ACHN (cell line): ENCODE results near the gene TOGARAM2.

ENCODE experiments used
- DNase-seq: peaks from one replicate; pipeline ENCODE4 v3.0.0-alpha.2; 2015
- in situ Hi-C: cut with HindIII; loops from 2 replicates; pipeline ENCODE4 v1.10.0; 2017; ENCODE audit warnings: low sequenced_read_pairs, low pct_ligation_motif_present, low pct_unique_long_range_greater_than_20kb

TOGARAM2 gene

GRCh38 chr2:29041161-29041660 is 60.1 kb downstream of the TOGARAM2 start:
- no peak for DNase-seq
- in situ Hi-C loops = no loop called here

GRCh38 chr2:29042561-29043075 is 61.5 kb downstream of the TOGARAM2 start:
- in situ Hi-C loops = no loop called here
- DNase-seq = no peak

GRCh38 chr2:29044459-29044858 is 63.4 kb downstream of the TOGARAM2 start:
- no peak for DNase-seq
- in situ Hi-C loops = no loop called here

- in situ Hi-C loops = no loop called here
- no peak for DNase-seq
Observed at GRCh38 chr2:29046321-29046720, 65.2 kb downstream of the TOGARAM2 start.

- in situ Hi-C loops = no loop called here
- no peak for DNase-seq
Observed at GRCh38 chr2:29047083-29047845, 66.2 kb downstream of the TOGARAM2 start.

DNA sequence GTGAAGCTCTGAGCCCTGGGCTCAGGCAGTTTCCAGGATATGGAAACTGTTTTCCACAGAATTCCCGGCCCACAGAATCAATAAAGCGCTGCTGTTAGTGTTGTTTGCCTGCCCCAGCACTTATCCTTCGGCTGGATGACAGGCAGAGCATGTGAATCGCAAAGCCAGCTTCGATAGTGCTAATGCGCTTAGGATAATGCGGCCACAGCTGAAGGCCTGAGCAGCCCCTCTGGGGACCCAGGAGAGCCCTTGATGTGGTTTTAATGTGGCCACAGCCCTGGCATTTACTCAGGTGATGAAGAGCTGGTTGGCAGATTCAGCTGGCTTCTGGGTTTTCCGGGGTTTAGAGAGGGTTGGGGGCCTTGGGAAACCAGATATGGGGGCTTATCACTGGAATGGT is 69.5 kb downstream of the TOGARAM2 start:
- no peak for DNase-seq

DNA sequence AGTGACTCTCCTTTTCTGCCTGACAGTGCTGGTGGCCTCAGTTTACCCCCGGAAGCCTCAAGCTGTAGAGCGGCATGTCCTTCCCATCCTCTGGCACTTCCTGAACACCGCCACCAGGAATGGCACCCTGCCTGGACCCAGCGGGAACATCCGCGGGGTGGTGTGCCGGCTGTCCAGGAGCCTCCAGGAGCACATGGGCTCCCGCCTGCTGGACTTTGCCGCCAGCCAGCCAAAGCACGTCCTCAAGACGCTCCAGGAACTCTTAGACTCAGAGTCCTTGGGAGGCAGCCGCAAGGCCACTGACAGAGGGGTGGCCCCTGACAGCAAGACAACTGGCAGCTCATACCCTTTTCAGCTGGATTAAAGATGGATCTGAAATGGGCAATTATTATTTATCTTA is 70.6 kb downstream of the TOGARAM2 start:
- no peak for DNase-seq
- in situ Hi-C loops = no loop called here

More for the DNA sequence above, 69.5 kb downstream of the TOGARAM2 start:
- in situ Hi-C loops = no loop called here

DNA sequence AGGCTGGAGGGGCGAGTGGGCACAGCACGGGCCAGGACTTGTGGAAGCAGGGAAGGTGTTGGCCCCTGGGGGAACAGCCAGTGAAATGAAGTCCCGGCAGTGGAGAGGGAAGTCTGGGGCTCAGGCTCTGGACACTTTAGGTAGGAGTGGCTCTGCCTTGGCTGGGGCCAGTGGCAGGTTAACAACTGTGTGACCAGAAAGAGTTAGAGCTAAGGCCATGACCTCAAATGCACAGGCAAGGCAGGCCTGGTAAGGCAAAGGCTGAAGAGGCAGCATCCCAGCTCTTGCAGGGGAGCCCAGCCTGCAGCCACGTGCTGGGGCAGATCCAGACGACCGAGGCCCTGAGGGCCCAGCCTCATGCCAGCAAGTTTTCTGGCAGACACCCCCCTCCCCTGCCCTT is 71.7 kb downstream of the TOGARAM2 start:
- in situ Hi-C loops = no loop called here
- no peak for DNase-seq

DNA sequence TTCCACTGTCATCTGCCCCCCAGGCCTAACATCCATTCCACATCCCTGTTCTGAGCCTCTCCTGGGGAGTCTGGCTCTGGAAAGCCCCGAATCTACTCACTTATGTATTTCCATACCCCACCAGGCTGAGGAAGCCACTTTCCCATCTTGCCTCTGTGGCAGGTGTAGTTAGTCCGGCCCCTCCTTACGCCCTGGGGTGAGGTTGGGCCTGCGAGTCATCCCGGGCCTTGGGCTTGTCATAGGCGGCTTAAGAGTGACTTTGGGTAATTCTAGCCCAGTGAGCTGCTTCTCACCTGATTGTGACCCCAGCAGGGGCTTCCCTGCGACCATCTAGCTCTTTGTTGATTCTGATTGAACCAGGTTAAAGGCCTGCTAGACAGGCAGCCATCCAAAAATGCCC is 72.1 kb downstream of the TOGARAM2 start:
- no peak for DNase-seq
- in situ Hi-C loops = no loop called here

DNA sequence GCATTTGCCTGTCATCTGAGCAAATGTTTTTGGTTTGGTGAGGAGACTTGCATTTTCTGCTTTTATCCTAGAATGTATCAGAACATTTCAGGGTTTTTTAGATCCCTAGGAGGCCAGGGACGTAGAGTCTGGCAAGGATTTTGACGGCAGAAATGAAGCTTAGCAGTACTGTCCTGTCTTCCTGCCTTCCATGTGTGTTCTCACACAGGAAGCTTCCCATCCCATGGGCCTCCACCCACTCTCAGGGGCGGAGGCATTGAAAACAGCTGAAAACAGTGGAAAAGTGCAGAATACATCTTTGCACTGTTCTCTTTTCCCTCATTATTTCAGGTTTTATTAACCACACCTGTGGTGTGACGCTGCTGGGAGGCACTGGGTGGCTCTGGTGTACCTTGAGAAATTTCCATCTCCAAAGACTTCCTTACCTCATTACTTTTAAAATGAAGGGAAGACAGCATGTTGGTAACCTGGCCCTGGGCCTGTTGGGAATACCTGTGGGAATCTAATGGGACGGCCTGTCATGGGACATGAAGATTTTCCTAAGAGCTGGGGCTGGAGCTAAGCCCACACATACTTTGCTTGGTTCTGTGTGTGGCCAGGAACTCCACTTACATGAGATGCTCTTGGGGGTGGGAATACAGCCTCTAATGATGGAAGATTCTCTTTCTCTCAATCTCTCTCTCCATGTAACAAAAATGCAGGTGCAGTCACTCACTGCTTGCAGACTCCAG is 72.7 kb downstream of the TOGARAM2 start:
- in situ Hi-C loops = no loop called here
- DNase-seq = no peak

- DNase-seq = no peak
- in situ Hi-C loops = no loop called here
Observed at GRCh38 chr2:29054430-29054829, 73.3 kb downstream of the TOGARAM2 start.

DNA sequence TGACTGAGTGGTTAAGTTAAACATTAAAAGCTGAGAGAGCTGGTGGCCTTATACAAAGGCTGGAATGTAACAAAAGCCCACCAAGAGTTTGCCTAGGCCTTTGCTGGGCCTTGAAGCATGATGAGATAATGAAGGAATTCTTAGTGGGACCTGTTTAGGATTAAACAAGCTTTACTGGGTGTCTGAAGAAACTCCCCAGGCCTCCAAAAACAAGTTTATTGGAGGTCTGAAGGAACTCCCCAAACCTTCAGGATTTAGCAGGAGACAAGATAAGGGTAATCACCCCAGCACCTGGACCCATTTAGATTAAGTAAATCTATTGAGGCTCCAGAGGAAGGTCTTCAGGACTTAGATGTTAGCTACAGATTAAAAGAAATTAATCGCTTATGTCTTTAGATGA is 74.5 kb downstream of the TOGARAM2 start:
- in situ Hi-C loops = no loop called here
- DNase-seq = no peak

GRCh38 chr2:29056452-29056851 is 75.4 kb downstream of the TOGARAM2 start:
- DNase-seq = no peak
- in situ Hi-C loops = no loop called here

DNA sequence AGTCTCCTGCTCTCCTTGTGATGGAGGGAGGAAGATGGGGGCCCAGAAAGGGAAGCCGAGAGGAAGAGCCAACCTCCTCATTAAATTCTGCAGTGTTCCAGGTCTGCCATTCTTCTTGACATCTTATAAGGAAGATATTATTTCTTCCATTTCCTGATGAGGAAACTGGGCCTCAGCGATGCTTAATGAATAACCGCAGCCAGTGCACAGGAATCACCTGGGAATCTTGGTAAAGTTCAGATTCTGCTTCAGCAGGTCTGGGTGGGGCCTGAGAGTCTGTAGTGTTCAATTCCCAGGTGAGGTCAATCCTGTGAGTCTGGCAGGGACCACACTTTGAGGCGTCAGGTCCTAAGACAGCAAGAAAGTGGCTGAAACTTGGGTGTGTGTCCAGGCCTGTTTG is 75.9 kb downstream of the TOGARAM2 start:
- in situ Hi-C loops = no loop called here
- no peak for DNase-seq

- DNase-seq = no peak
- in situ Hi-C loops = no loop called here
Observed at GRCh38 chr2:29059624-29060023, 78.5 kb downstream of the TOGARAM2 start.

DNA sequence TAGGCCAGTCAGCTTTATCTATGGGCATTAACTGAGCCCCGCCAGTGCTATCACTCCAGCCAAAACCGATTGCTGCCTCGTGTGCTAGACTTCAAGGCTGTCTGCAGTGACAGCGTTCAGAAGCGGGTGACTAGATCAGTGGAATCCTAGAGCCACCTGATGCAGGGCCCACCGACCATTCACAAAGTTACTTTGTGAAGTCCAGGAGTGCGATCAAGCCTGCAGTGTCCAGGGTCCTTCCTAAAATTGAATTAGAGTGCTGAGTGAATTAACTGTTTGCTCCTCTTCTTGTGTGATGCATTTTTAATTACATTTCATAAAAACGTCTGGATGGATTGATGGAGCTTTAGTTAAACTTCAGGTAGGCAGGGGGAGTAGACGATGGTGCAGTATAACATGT is 79.3 kb downstream of the TOGARAM2 start:
- DNase-seq = no peak
- in situ Hi-C loops = no loop called here

- in situ Hi-C loops = no loop called here
Observed at GRCh38 chr2:29061176-29061575, 80.1 kb downstream of the TOGARAM2 start.

DNA sequence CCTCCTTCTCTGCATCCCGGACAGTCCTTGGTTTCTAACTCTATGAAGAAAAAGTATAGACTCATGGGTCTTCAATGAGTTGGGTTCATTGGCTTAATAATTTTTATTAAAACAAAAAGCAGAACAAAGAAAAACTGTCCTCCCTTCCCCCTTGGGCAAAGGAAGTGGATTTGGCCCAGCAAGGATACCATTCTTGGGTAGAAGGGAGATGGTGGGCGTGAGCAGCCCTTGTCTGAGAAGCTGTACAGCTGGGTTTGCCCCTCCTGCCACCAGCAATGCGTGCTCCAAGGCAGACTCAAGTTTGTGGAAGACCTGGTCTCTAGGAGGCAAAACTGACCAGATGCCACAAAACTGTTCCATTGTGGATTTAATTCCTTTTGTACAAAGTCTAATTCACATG is 80.5 kb downstream of the TOGARAM2 start:
- in situ Hi-C loops = no loop called here
- DNase-seq = no peak

More at GRCh38 chr2:29061176-29061575, 80.1 kb downstream of the TOGARAM2 start:
- no peak for DNase-seq

DNA sequence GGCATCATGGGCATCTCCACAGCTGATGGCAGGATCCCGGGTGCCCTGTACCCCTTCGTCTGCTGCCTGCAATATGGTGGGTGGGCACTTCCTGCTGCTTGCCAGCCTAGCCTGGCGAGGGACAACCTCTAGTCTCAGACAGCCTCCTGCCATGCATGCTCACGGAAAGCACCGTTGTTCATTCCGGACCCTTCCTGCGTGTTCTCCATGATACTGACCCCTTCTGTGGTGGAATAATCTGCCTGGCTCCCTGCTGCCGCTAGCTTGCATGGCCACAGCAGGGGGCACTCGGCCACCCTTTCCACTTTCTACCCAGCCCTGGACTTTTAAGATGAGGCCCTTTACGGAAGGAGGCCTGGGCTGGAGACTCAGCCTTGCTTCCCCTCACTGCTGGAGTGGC is 81.3 kb downstream of the TOGARAM2 start:
- no peak for DNase-seq
- in situ Hi-C loops = no loop called here

DNA sequence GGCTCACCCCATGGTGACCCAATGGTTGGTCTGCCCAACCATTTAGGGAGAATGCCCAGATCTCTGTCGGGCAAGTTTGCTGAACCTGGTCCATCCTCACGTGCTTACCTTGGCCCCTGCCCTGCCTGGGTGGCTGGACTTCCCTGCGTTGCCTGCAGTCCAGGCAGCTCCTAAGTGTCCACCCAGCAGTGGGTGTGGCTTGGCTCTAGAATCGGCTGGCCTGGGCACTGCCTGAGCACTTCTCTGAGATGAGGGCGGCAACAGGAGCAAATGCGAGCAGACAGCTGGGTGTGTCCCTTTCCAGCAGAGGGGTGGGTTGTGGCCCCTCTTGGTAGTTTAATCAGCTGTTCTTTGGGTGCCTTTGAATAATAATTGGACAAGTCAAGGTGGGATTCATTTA is 82.0 kb downstream of the TOGARAM2 start:
- DNase-seq = no peak
- in situ Hi-C loops = no loop called here
